ENCODE results near the gene CLIC1. TPM values are rescaled to one million over a fixed set of nuclear protein-coding genes. Genes with fewer than 3 reads are reported as not detected.

CLIC1 gene
- total and polyA plus RNA-seq, 12 donors = 109 to 426 (median 217) TPM

DNA sequence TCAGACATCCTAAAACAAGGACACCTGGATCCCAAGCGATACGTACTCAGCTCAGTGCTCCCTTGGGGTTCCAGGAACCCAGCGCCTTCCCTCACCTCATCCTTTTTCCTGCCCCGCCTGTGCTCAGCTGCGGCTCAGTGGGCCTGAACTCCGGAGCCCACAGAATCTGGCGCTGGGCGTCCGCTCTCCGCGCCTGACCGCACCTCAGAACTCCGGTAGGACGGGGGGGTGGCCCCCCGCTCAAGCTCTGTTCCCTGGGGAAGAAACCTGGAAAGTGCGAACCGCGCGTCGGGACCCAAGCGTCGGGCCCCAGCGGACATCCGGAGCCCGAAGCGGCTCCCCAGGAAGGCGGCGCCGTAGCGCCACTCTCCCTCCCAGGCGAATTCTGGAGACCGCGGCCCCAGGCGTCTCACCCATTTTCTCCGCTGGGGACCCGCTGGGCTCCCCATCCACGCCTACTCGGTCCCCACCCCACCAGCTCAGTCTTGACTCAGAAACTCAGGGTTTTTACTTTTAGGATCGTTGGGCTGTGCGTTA lies 55.1 kb downstream of the CLIC1 start:
- DNase-seq = peak in 3 of 7 donors; percentile 28 to 42 (median 37)
- peak overlapping the region in 3 of 4 donors; percentile 20 to 55 (median 27) for H3K4me3 ChIP-seq
- TF ChIP-seq POLR2A (IDR thresholded peaks at IDR 0.05) = no peak
- TF ChIP-seq, protein P1, sequence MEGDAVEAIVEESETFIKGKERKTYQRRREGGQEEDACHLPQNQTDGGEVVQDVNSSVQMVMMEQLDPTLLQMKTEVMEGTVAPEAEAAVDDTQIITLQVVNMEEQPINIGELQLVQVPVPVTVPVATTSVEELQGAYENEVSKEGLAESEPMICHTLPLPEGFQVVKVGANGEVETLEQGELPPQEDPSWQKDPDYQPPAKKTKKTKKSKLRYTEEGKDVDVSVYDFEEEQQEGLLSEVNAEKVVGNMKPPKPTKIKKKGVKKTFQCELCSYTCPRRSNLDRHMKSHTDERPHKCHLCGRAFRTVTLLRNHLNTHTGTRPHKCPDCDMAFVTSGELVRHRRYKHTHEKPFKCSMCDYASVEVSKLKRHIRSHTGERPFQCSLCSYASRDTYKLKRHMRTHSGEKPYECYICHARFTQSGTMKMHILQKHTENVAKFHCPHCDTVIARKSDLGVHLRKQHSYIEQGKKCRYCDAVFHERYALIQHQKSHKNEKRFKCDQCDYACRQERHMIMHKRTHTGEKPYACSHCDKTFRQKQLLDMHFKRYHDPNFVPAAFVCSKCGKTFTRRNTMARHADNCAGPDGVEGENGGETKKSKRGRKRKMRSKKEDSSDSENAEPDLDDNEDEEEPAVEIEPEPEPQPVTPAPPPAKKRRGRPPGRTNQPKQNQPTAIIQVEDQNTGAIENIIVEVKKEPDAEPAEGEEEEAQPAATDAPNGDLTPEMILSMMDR (IDR thresholded peaks at IDR 0.05) = peak in 2 of 6 experiments; percentile 5 to 8
- no peaks in the 10 kb centered on the region for H3K27me3 ChIP-seq
- peaks cover 0 to 6% of the 10 kb centered on the region in 2 donors for H3K36me3 ChIP-seq (replicated peaks in 1 of 2)
- intact Hi-C loops (cut with DNase I) = loop anchor here in 1 of 2 donors (5.0 to 10.0 kb wide), 2 partner anchors 86 to 154 kb away; no protein-coding TSS in a partner anchor
- no peaks in the 10 kb centered on the region for H3K9me3 ChIP-seq (replicated peaks in 1 of 3)
- peaks cover 9 to 10% of the 10 kb centered on the region in 2 donors for H3K4me1 ChIP-seq (replicated peaks in 1 of 2)
- peak overlapping the region in 3 of 5 donors; percentile 47 to 62 (median 59) for H3K27ac ChIP-seq
- 5 to 9% (median 7%) methylated on average over 7 to 40 of the region's 40 CpGs for WGBS, 4 donors

Small RNA genes lying within 50 kb of the gene (microRNA-seq; reads per million reads assigned to microRNA genes)
- gene MIR4646 = 0.38 to 0.89 (median 0.85) reads per million in 3 donors

Small RNA genes lying within 50 kb of the gene (small RNA-seq; reads per million reads assigned to genes)
- gene LY6G6D = 0 reads per million in 2 donors
- gene MIR4646 = 0 reads per million in 2 donors
- gene MSH5-SAPCD1 = 0 reads per million in 2 donors
- gene RF00019 = 0 reads per million in 2 donors
- 0 reads per million in 2 donors for gene RNU6-850P
- gene SAPCD1 = 0 reads per million in 2 donors

Other genes with a start within 250 kb of the CLIC1 start
Only the 30 nearest of the 43 such genes appear.
- 1 to 10 TPM in 5 of 9 donors, under 1 TPM in 3, not detected in 1; 0.33 to 3.2 (median 1.2) TPM for gene TNF, start 161.0 kb downstream of the CLIC1 start, total RNA-seq
- 1 to 10 TPM in 1 of 3 donors, under 1 TPM in 2; 0.22 to 1.0 (median 0.81) TPM for gene TNF, start 161.0 kb downstream of the CLIC1 start, polyA plus RNA-seq
- 1 to 10 TPM in 3 of 9 donors, under 1 TPM in 3, not detected in 3; 0.35 to 4.3 (median 0.95) TPM for gene LTB, start 154.1 kb downstream of the CLIC1 start, total RNA-seq
- gene LTB, start 154.1 kb downstream of the CLIC1 start, polyA plus RNA-seq = 1 to 10 TPM in 2 of 3 donors, under 1 TPM in 1; 0.31 to 6.7 (median 4.8) TPM
- gene LST1, start 150.3 kb downstream of the CLIC1 start, total RNA-seq = 10 to 100 TPM in 8 of 9 donors, 1 to 10 TPM in 1; 5.8 to 29.0 (median 16.9) TPM
- gene LST1, start 150.3 kb downstream of the CLIC1 start, polyA plus RNA-seq = 10 to 100 TPM in 2 of 3 donors, 1 to 10 TPM in 1; 9.7 to 67.8 (median 49.2) TPM
- under 1 TPM in 1 of 9 donors, not detected in 8; 0.46 TPM for gene NCR3, start 143.5 kb downstream of the CLIC1 start, total RNA-seq
- gene NCR3, start 143.5 kb downstream of the CLIC1 start, polyA plus RNA-seq = under 1 TPM in 2 of 3 donors, not detected in 1; 0.10 to 0.24 TPM
- 100 to 1,000 TPM in 1 of 9 donors, 10 to 100 TPM in 8; 15.3 to 104 (median 64.7) TPM for gene AIF1, start 121.3 kb downstream of the CLIC1 start, total RNA-seq
- gene AIF1, start 121.3 kb downstream of the CLIC1 start, polyA plus RNA-seq = 10 to 100 TPM; 61.4 to 81.6 (median 73.0) TPM
- gene PRRC2A, start 115.8 kb downstream of the CLIC1 start, total RNA-seq = 100 to 1,000 TPM in 5 of 9 donors, 10 to 100 TPM in 4; 31.9 to 198 (median 103) TPM
- 100 to 1,000 TPM in 2 of 3 donors, 10 to 100 TPM in 1; 55.6 to 419 (median 330) TPM for gene PRRC2A, start 115.8 kb downstream of the CLIC1 start, polyA plus RNA-seq
- gene BAG6, start 83.9 kb downstream of the CLIC1 start, total RNA-seq = 100 to 1,000 TPM; 113 to 336 (median 299) TPM
- gene BAG6, start 83.9 kb downstream of the CLIC1 start, polyA plus RNA-seq = 100 to 1,000 TPM; 170 to 799 (median 668) TPM
- gene APOM, start 80.6 kb downstream of the CLIC1 start, total RNA-seq = 1 to 10 TPM in 8 of 9 donors, not detected in 1; 2.3 to 4.7 (median 3.7) TPM
- gene APOM, start 80.6 kb downstream of the CLIC1 start, polyA plus RNA-seq = 10 to 100 TPM in 2 of 3 donors, 1 to 10 TPM in 1; 6.4 to 18.2 (median 10.7) TPM
- 10 to 100 TPM; 23.8 to 37.0 (median 27.2) TPM for gene C6orf47, start 75.8 kb downstream of the CLIC1 start, total RNA-seq
- 10 to 100 TPM; 17.9 to 23.6 (median 20.0) TPM for gene C6orf47, start 75.8 kb downstream of the CLIC1 start, polyA plus RNA-seq
- 10 to 100 TPM; 10.2 to 61.2 (median 16.9) TPM for gene GPANK1, start 71.5 kb downstream of the CLIC1 start, total RNA-seq
- 10 to 100 TPM in 2 of 3 donors, 1 to 10 TPM in 1; 7.4 to 18.3 (median 17.6) TPM for gene GPANK1, start 71.5 kb downstream of the CLIC1 start, polyA plus RNA-seq
- 100 to 1,000 TPM; 142 to 324 (median 177) TPM for gene CSNK2B, start 70.5 kb downstream of the CLIC1 start, total RNA-seq
- 100 to 1,000 TPM; 171 to 239 (median 236) TPM for gene CSNK2B, start 70.5 kb downstream of the CLIC1 start, polyA plus RNA-seq
- gene LY6G5B, start 66.6 kb downstream of the CLIC1 start, total RNA-seq = 10 to 100 TPM in 1 of 9 donors, 1 to 10 TPM in 6, under 1 TPM in 2; 0.48 to 13.3 (median 3.4) TPM
- gene LY6G5B, start 66.6 kb downstream of the CLIC1 start, polyA plus RNA-seq = 10 to 100 TPM in 1 of 3 donors, 1 to 10 TPM in 2; 4.2 to 13.4 (median 8.1) TPM
- gene LY6G5C, start 55.5 kb downstream of the CLIC1 start, total RNA-seq = 1 to 10 TPM in 5 of 9 donors, under 1 TPM in 3, not detected in 1; 0.39 to 2.5 (median 1.8) TPM
- gene LY6G5C, start 55.5 kb downstream of the CLIC1 start, polyA plus RNA-seq = 1 to 10 TPM in 2 of 3 donors, under 1 TPM in 1; 0.75 to 3.6 (median 3.1) TPM
- 10 to 100 TPM; 48.0 to 64.4 (median 54.9) TPM for gene ABHD16A, start 33.2 kb downstream of the CLIC1 start, total RNA-seq
- gene ABHD16A, start 33.2 kb downstream of the CLIC1 start, polyA plus RNA-seq = 10 to 100 TPM; 38.7 to 73.1 (median 62.9) TPM
- gene LY6G6F, start 29.7 kb downstream of the CLIC1 start, total RNA-seq = under 1 TPM in 1 of 9 donors, not detected in 8; 0.44 TPM
- not detected for gene LY6G6F, start 29.7 kb downstream of the CLIC1 start, polyA plus RNA-seq
- gene LY6G6D, start 21.2 kb downstream of the CLIC1 start, total RNA-seq = not detected
- gene LY6G6D, start 21.2 kb downstream of the CLIC1 start, polyA plus RNA-seq = not detected
- not detected for gene LY6G6C, start 14.8 kb downstream of the CLIC1 start, total RNA-seq
- not detected for gene LY6G6C, start 14.8 kb downstream of the CLIC1 start, polyA plus RNA-seq
- gene MPIG6B, start 13.2 kb downstream of the CLIC1 start, total RNA-seq = under 1 TPM in 2 of 9 donors, not detected in 7; 0.22 to 0.65 TPM
- under 1 TPM in 2 of 3 donors, not detected in 1; 0.07 to 0.08 TPM for gene MPIG6B, start 13.2 kb downstream of the CLIC1 start, polyA plus RNA-seq
- gene DDAH2, start 7.2 kb downstream of the CLIC1 start, total RNA-seq = 10 to 100 TPM; 21.1 to 52.7 (median 31.5) TPM
- 100 to 1,000 TPM in 2 of 3 donors, 1 to 10 TPM in 1; 6.4 to 202 (median 138) TPM for gene DDAH2, start 7.2 kb downstream of the CLIC1 start, polyA plus RNA-seq
- 10 to 100 TPM in 3 of 9 donors, 1 to 10 TPM in 6; 3.0 to 16.7 (median 5.9) TPM for gene MSH5, start 3.5 kb upstream of the CLIC1 start, total RNA-seq
- 10 to 100 TPM in 2 of 3 donors, 1 to 10 TPM in 1; 3.6 to 24.5 (median 16.8) TPM for gene MSH5, start 3.5 kb upstream of the CLIC1 start, polyA plus RNA-seq
- gene SAPCD1, start 26.1 kb upstream of the CLIC1 start, total RNA-seq = 1 to 10 TPM in 1 of 9 donors, under 1 TPM in 3, not detected in 5; 0.46 to 2.3 (median 0.84) TPM
- 10 to 100 TPM in 1 of 3 donors, 1 to 10 TPM in 1, under 1 TPM in 1; 0.75 to 17.2 (median 6.0) TPM for gene SAPCD1, start 26.1 kb upstream of the CLIC1 start, polyA plus RNA-seq
- 1 to 10 TPM in 2 of 9 donors, under 1 TPM in 7; 0.17 to 2.3 (median 0.36) TPM for gene VWA7, start 40.8 kb upstream of the CLIC1 start, total RNA-seq
- 1 to 10 TPM in 2 of 3 donors, under 1 TPM in 1; 0.74 to 8.1 (median 1.1) TPM for gene VWA7, start 40.8 kb upstream of the CLIC1 start, polyA plus RNA-seq
- gene VARS1, start 59.2 kb upstream of the CLIC1 start, total RNA-seq = 10 to 100 TPM; 15.0 to 90.8 (median 54.9) TPM
- gene VARS1, start 59.2 kb upstream of the CLIC1 start, polyA plus RNA-seq = 10 to 100 TPM; 58.6 to 74.6 (median 59.2) TPM
- gene LSM2, start 70.4 kb upstream of the CLIC1 start, total RNA-seq = 10 to 100 TPM; 29.2 to 61.3 (median 43.5) TPM
- 10 to 100 TPM; 28.0 to 55.2 (median 42.8) TPM for gene LSM2, start 70.4 kb upstream of the CLIC1 start, polyA plus RNA-seq
- gene HSPA1L, start 78.8 kb upstream of the CLIC1 start, total RNA-seq = 1 to 10 TPM in 8 of 9 donors, under 1 TPM in 1; 0.79 to 4.3 (median 1.9) TPM
- gene HSPA1L, start 78.8 kb upstream of the CLIC1 start, polyA plus RNA-seq = 1 to 10 TPM; 1.0 to 5.3 (median 1.1) TPM
- 100 to 1,000 TPM; 102 to 261 (median 211) TPM for gene HSPA1A, start 79.0 kb upstream of the CLIC1 start, total RNA-seq
- gene HSPA1A, start 79.0 kb upstream of the CLIC1 start, polyA plus RNA-seq = 10 to 100 TPM; 48.5 to 89.4 (median 84.3) TPM
- 100 to 1,000 TPM; 156 to 424 (median 265) TPM for gene HSPA1B, start 91.2 kb upstream of the CLIC1 start, total RNA-seq
- gene HSPA1B, start 91.2 kb upstream of the CLIC1 start, polyA plus RNA-seq = 100 to 1,000 TPM in 1 of 3 donors, 10 to 100 TPM in 2; 29.0 to 102 (median 38.6) TPM
- 100 to 1,000 TPM; 101 to 178 (median 118) TPM for gene NEU1, start 126.3 kb upstream of the CLIC1 start, total RNA-seq
- 10 to 100 TPM; 57.8 to 94.7 (median 85.9) TPM for gene NEU1, start 126.3 kb upstream of the CLIC1 start, polyA plus RNA-seq
- gene SLC44A4, start 142.5 kb upstream of the CLIC1 start, total RNA-seq = 10 to 100 TPM in 7 of 9 donors, 1 to 10 TPM in 2; 1.2 to 30.1 (median 16.4) TPM
- gene SLC44A4, start 142.5 kb upstream of the CLIC1 start, polyA plus RNA-seq = 1 to 10 TPM; 4.7 to 7.7 (median 5.1) TPM
- gene EHMT2, start 161.2 kb upstream of the CLIC1 start, total RNA-seq = 10 to 100 TPM; 22.5 to 67.6 (median 43.1) TPM
- gene EHMT2, start 161.2 kb upstream of the CLIC1 start, polyA plus RNA-seq = 100 to 1,000 TPM in 1 of 3 donors, 10 to 100 TPM in 2; 16.8 to 107 (median 59.4) TPM